Measurements from ENCODE around the gene SAMD7.
A peak's percentile ranks its signal among the peaks of the same experiment; 100 is the strongest.

SAMD7 gene

GRCh38 chr3:169965562-169966427 lies 54.4 kb downstream of the SAMD7 start:
- peak overlapping the region; percentile 91 for H3K27ac ChIP-seq (ENCODE audit: low read depth, low read length, poor library complexity, severe bottlenecking)
- peaks cover 47% of the 10 kb centered on the region for H3K79me2 ChIP-seq (ENCODE audit: insufficient read depth, low read length)
- no peaks in the 10 kb centered on the region for H4K20me1 ChIP-seq (ENCODE audit: insufficient read depth, low read length)
- peak overlapping the region; percentile 91 for H3K4me2 ChIP-seq (ENCODE audit: low read length)
- no peaks in the 10 kb centered on the region for H3K27me3 ChIP-seq (ENCODE audit: insufficient read depth, low read length)
- no peaks in the 10 kb centered on the region for H3K9me2 ChIP-seq (ENCODE audit: low read depth, low read length)
- H3K4me3 ChIP-seq (ENCODE audit: low read depth, low read length, poor library complexity, severe bottlenecking) = peak overlapping the region; percentile 90
- H3K4me1 ChIP-seq (ENCODE audit: insufficient read depth, low read length, severe bottlenecking) = peaks cover 73% of the 10 kb centered on the region
- peaks cover 39% of the 10 kb centered on the region for H3K36me3 ChIP-seq (ENCODE audit: insufficient read depth, low read length)
- peaks cover 9% of the 10 kb centered on the region; the same call in 1 of the 2 replicates for H3K9me3 ChIP-seq (ENCODE audit: low read length)
- TF ChIP-seq EZH2 (IDR thresholded peaks at IDR 0.05; ENCODE audit: borderline replicate concordance, low read length) (no peak), CTCF (IDR thresholded peaks at IDR 0.05; ENCODE audit: low read length) (no peak)
- peak overlapping the region; percentile 81 for H3K9ac ChIP-seq (ENCODE audit: low read length)
- H2AFZ ChIP-seq (ENCODE audit: low read length) = no peak overlapping the region; the same call in 1 of the 2 replicates
- H3F3A ChIP-seq (ENCODE audit: insufficient read depth, low read length) = no peaks in the 10 kb centered on the region

- Histone ChIP-seq H3K27ac (ENCODE audit: low read depth, low read length, poor library complexity, severe bottlenecking) (peak within 1 kb of the TSS; percentile 91), H3K4me3 (ENCODE audit: low read depth, low read length, poor library complexity, severe bottlenecking) (peak within 1 kb of the TSS; percentile 90), H3F3A (ENCODE audit: insufficient read depth, low read length) (no peaks in the 10 kb centered on the region), H3K4me2 (ENCODE audit: low read length) (peak within 1 kb of the TSS; percentile 91), H3K9ac (ENCODE audit: low read length) (peak within 1 kb of the TSS; percentile 81), H3K36me3 (ENCODE audit: insufficient read depth, low read length) (peaks cover 46% of the 10 kb centered on the region), H3K9me3 (ENCODE audit: low read length) (peaks cover 9% of the 10 kb centered on the region; the same call in 1 of the 2 replicates), H3K27me3 (ENCODE audit: insufficient read depth, low read length) (no peaks in the 10 kb centered on the region), H2AFZ (ENCODE audit: low read length) (no peak within 1 kb of the TSS; the same call in 1 of the 2 replicates), H4K20me1 (ENCODE audit: insufficient read depth, low read length) (no peaks in the 10 kb centered on the region), H3K4me1 (ENCODE audit: insufficient read depth, low read length, severe bottlenecking) (peaks cover 80% of the 10 kb centered on the region), H3K9me2 (ENCODE audit: low read depth, low read length) (no peaks in the 10 kb centered on the region), H3K79me2 (ENCODE audit: insufficient read depth, low read length) (peaks cover 54% of the 10 kb centered on the region)
- TF ChIP-seq EZH2 (IDR thresholded peaks at IDR 0.05; ENCODE audit: borderline replicate concordance, low read length) = no peak
- peak; percentile 76 for TF ChIP-seq CTCF (IDR thresholded peaks at IDR 0.05; ENCODE audit: low read length)
Measured at GRCh38 chr3:169966428-169966950, 55.1 kb downstream of the SAMD7 start, which contains the start of gene SEC62. TSS of gene SEC62 (plus strand) at chr3:169966807. CDS start at chr3:169966823, 16 bp downstream.

GRCh38 chr3:169966951-169967915 lies 55.9 kb downstream of the SAMD7 start:
- peak overlapping the region; percentile 81 for H3K9ac ChIP-seq (ENCODE audit: low read length)
- peak overlapping the region; percentile 91 for H3K27ac ChIP-seq (ENCODE audit: low read depth, low read length, poor library complexity, severe bottlenecking)
- H3K4me2 ChIP-seq (ENCODE audit: low read length) = peak overlapping the region; percentile 91
- TF ChIP-seq EZH2 (IDR thresholded peaks at IDR 0.05; ENCODE audit: borderline replicate concordance, low read length) = no peak
- no peaks in the 10 kb centered on the region for H3K27me3 ChIP-seq (ENCODE audit: insufficient read depth, low read length)
- H3K9me2 ChIP-seq (ENCODE audit: low read depth, low read length) = no peaks in the 10 kb centered on the region
- H3K4me3 ChIP-seq (ENCODE audit: low read depth, low read length, poor library complexity, severe bottlenecking) = peak overlapping the region; percentile 90
- H4K20me1 ChIP-seq (ENCODE audit: insufficient read depth, low read length) = no peaks in the 10 kb centered on the region
- H2AFZ ChIP-seq (ENCODE audit: low read length) = no peak overlapping the region
- H3K4me1 ChIP-seq (ENCODE audit: insufficient read depth, low read length, severe bottlenecking) = peaks cover 86% of the 10 kb centered on the region
- no peaks in the 10 kb centered on the region for H3F3A ChIP-seq (ENCODE audit: insufficient read depth, low read length)
- peaks cover 61% of the 10 kb centered on the region for H3K79me2 ChIP-seq (ENCODE audit: insufficient read depth, low read length)
- peaks cover 54% of the 10 kb centered on the region for H3K36me3 ChIP-seq (ENCODE audit: insufficient read depth, low read length)
- peaks cover 9% of the 10 kb centered on the region; the same call in 1 of the 2 replicates for H3K9me3 ChIP-seq (ENCODE audit: low read length)

All from OCI-LY1 (cell line).